GM23338 (cell line): Measurements from ENCODE around the gene NELFCD.

Experiments used
- CREB1 ChIP-seq: fragments of 250-450 bp; sonication (Bioruptor Pico); IDR thresholded peaks from 2 replicates; pipeline ENCODE4 v1.5.0; 2020; ENCODE audit warnings: low read depth, mild to moderate bottlenecking, moderate library complexity
- EZH2 ChIP-seq: fragments of 200-600 bp; sonication (generic); IDR thresholded peaks from one replicate; pipeline ENCODE4 v1.8.0; 2017; ENCODE audit warnings: antibody characterized with exemption, mild to moderate bottlenecking, low read depth; ENCODE audit not compliant: unreplicated experiment
- JUNB ChIP-seq: IDR thresholded peaks from one replicate; pipeline ENCODE4 v1.6.1; 2016; ENCODE audit warnings: antibody characterized with exemption; ENCODE audit not compliant: unreplicated experiment
- TF ChIP-seq, protein P1 (sequence below), 2 experiments: fragments of 200-600 bp in 1 of 2; sonication (generic) in 1 of 2; conservative IDR thresholded peaks; 2 replicates each; pipeline versions ENCODE4 v1.5.1 to v1.6.1; 2016 to 2017; ENCODE audit warnings: antibody characterized with exemption in 2 of 2, low read depth in 2 of 2, mild to moderate bottlenecking in 2 of 2, moderate library complexity in 1 of 2
- TF ChIP-seq, protein P2 (sequence below): IDR thresholded peaks from one replicate; pipeline ENCODE4 v1.6.1; 2018; ENCODE audit warnings: antibody characterized with exemption; ENCODE audit not compliant: unreplicated experiment

DNA sequence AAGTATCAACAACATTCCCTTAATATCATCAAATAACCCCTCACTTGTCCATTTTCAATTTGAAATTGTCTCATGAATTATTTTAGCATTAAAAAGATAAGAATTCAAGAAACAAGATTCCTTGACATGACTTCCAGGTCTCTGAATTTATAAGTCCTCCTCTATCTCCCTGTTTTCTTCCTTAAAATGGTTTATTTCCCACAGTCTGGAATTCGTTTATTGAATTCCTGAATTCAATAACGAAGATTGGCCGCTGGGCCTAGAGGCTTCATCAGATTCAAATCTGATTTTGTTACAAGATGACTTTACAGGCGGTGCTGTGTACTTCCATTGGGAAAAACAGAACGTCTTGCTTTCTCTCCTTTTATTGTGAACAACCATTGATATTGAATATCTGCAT lies 48.9 kb upstream of the NELFCD start:
- TF ChIP-seq CREB1 (CRISPR knock-in tag) (no peak), JUNB (no peak), EZH2 (no peak)
- TF ChIP-seq, protein P1, sequence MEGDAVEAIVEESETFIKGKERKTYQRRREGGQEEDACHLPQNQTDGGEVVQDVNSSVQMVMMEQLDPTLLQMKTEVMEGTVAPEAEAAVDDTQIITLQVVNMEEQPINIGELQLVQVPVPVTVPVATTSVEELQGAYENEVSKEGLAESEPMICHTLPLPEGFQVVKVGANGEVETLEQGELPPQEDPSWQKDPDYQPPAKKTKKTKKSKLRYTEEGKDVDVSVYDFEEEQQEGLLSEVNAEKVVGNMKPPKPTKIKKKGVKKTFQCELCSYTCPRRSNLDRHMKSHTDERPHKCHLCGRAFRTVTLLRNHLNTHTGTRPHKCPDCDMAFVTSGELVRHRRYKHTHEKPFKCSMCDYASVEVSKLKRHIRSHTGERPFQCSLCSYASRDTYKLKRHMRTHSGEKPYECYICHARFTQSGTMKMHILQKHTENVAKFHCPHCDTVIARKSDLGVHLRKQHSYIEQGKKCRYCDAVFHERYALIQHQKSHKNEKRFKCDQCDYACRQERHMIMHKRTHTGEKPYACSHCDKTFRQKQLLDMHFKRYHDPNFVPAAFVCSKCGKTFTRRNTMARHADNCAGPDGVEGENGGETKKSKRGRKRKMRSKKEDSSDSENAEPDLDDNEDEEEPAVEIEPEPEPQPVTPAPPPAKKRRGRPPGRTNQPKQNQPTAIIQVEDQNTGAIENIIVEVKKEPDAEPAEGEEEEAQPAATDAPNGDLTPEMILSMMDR (conservative IDR thresholded peaks at IDR 0.05; ENCODE audit: low read depth in 2 of 2) = no peak
- TF ChIP-seq, protein P2, sequence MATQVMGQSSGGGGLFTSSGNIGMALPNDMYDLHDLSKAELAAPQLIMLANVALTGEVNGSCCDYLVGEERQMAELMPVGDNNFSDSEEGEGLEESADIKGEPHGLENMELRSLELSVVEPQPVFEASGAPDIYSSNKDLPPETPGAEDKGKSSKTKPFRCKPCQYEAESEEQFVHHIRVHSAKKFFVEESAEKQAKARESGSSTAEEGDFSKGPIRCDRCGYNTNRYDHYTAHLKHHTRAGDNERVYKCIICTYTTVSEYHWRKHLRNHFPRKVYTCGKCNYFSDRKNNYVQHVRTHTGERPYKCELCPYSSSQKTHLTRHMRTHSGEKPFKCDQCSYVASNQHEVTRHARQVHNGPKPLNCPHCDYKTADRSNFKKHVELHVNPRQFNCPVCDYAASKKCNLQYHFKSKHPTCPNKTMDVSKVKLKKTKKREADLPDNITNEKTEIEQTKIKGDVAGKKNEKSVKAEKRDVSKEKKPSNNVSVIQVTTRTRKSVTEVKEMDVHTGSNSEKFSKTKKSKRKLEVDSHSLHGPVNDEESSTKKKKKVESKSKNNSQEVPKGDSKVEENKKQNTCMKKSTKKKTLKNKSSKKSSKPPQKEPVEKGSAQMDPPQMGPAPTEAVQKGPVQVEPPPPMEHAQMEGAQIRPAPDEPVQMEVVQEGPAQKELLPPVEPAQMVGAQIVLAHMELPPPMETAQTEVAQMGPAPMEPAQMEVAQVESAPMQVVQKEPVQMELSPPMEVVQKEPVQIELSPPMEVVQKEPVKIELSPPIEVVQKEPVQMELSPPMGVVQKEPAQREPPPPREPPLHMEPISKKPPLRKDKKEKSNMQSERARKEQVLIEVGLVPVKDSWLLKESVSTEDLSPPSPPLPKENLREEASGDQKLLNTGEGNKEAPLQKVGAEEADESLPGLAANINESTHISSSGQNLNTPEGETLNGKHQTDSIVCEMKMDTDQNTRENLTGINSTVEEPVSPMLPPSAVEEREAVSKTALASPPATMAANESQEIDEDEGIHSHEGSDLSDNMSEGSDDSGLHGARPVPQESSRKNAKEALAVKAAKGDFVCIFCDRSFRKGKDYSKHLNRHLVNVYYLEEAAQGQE = no peak
